ENCODE measurements around the gene DFFA.
"Not testable (repeated sequence)": the region's sequence is repeated elsewhere in the genome, so short reads cannot be mapped to it uniquely, and the experiment has no call there.

DNA sequence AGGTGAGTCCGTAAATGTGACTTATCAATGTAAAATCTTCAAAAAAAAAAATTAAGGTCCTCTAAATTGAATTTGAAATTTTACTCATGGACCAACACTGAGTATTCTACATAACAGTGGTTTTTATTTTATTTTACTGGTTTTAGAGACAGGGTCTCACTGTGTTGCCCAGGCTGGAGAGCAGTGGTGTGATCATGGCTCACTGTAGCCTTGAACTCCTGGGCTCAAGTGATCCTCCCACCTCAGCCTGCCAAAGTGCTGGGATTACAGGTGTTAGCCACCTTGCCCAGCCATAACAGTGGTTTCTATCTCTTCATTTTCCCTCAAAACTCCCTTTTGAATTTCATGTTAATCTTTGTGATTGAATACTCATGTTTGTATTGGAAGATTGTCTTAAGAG lies 56.4 kb downstream of the DFFA start:
- TF ChIP-seq, protein P1, sequence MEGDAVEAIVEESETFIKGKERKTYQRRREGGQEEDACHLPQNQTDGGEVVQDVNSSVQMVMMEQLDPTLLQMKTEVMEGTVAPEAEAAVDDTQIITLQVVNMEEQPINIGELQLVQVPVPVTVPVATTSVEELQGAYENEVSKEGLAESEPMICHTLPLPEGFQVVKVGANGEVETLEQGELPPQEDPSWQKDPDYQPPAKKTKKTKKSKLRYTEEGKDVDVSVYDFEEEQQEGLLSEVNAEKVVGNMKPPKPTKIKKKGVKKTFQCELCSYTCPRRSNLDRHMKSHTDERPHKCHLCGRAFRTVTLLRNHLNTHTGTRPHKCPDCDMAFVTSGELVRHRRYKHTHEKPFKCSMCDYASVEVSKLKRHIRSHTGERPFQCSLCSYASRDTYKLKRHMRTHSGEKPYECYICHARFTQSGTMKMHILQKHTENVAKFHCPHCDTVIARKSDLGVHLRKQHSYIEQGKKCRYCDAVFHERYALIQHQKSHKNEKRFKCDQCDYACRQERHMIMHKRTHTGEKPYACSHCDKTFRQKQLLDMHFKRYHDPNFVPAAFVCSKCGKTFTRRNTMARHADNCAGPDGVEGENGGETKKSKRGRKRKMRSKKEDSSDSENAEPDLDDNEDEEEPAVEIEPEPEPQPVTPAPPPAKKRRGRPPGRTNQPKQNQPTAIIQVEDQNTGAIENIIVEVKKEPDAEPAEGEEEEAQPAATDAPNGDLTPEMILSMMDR (IDR thresholded peaks at IDR 0.05): not testable (repeated sequence)
- not testable (repeated sequence) for TF ChIP-seq EZH2 (IDR thresholded peaks at IDR 0.05)

All from neural progenitor cell (in vitro differentiated cells).